GM19240 (cell line): ENCODE data around the gene ADGRF5.

Experiments
- DNase-seq: peaks from one replicate; pipeline ENCODE4 v3.0.0; 2011; ENCODE audit warnings: low spot score; ENCODE audit not compliant: insufficient read length

ADGRF5 gene

GRCh38 chr6:46921731-46922130 lies at the start of gene ADGRF5:
Gene ADGRF5, minus strand, starts transcription at chr6:46921938. Its CDS starts 15,176 bp downstream, at chr6:46906762.
- DNase-seq, result no peak

- no peak for DNase-seq
Measured at GRCh38 chr6:46969206-46969605, 47.5 kb upstream of the ADGRF5 start.

GRCh38 chr6:46967826-46968349 lies 46.1 kb upstream of the ADGRF5 start:
- no peak for DNase-seq

- no peak for DNase-seq
Measured at GRCh38 chr6:46964716-46965519, 43.2 kb upstream of the ADGRF5 start.

GRCh38 chr6:46963626-46964025 lies 41.9 kb upstream of the ADGRF5 start:
- no peak for DNase-seq

GRCh38 chr6:46963039-46963438 lies 41.3 kb upstream of the ADGRF5 start:
- no peak for DNase-seq

- DNase-seq, result no peak
Measured at GRCh38 chr6:46961711-46962110, 40.0 kb upstream of the ADGRF5 start.

- DNase-seq, result no peak
Measured at GRCh38 chr6:46961232-46961631, 39.5 kb upstream of the ADGRF5 start.

- no peak for DNase-seq
Measured at GRCh38 chr6:46959419-46959818, 37.7 kb upstream of the ADGRF5 start.

- no peak for DNase-seq
Measured at GRCh38 chr6:46956409-46956808, 34.7 kb upstream of the ADGRF5 start.

GRCh38 chr6:46954837-46955451 lies 33.2 kb upstream of the ADGRF5 start:
- no peak for DNase-seq

GRCh38 chr6:46953921-46954320 lies 32.2 kb upstream of the ADGRF5 start:
- no peak for DNase-seq

- DNase-seq, result no peak
Measured at GRCh38 chr6:46949632-46950280, 28.0 kb upstream of the ADGRF5 start.

GRCh38 chr6:46948699-46949098 lies 27.0 kb upstream of the ADGRF5 start:
- no peak for DNase-seq

- no peak for DNase-seq
Measured at GRCh38 chr6:46947497-46947896, 25.8 kb upstream of the ADGRF5 start.

- DNase-seq, result no peak
Measured at GRCh38 chr6:46940433-46941226, 18.9 kb upstream of the ADGRF5 start.

- no peak for DNase-seq
Measured at GRCh38 chr6:46937642-46938041, 15.9 kb upstream of the ADGRF5 start.

- no peak for DNase-seq
Measured at GRCh38 chr6:46935687-46936086, 13.9 kb upstream of the ADGRF5 start.

GRCh38 chr6:46933751-46934150 lies 12.0 kb upstream of the ADGRF5 start:
- DNase-seq, result no peak

- no peak for DNase-seq
Measured at GRCh38 chr6:46932526-46933319, 11.0 kb upstream of the ADGRF5 start.

- DNase-seq, result no peak
Measured at GRCh38 chr6:46931416-46931815, 9.7 kb upstream of the ADGRF5 start.
